ENCODE measurements around the gene S100A4.
"Not testable (repeated sequence)": the region's sequence is repeated elsewhere in the genome, so short reads cannot be mapped to it uniquely, and the experiment has no call there.

S100A4 gene

DNA sequence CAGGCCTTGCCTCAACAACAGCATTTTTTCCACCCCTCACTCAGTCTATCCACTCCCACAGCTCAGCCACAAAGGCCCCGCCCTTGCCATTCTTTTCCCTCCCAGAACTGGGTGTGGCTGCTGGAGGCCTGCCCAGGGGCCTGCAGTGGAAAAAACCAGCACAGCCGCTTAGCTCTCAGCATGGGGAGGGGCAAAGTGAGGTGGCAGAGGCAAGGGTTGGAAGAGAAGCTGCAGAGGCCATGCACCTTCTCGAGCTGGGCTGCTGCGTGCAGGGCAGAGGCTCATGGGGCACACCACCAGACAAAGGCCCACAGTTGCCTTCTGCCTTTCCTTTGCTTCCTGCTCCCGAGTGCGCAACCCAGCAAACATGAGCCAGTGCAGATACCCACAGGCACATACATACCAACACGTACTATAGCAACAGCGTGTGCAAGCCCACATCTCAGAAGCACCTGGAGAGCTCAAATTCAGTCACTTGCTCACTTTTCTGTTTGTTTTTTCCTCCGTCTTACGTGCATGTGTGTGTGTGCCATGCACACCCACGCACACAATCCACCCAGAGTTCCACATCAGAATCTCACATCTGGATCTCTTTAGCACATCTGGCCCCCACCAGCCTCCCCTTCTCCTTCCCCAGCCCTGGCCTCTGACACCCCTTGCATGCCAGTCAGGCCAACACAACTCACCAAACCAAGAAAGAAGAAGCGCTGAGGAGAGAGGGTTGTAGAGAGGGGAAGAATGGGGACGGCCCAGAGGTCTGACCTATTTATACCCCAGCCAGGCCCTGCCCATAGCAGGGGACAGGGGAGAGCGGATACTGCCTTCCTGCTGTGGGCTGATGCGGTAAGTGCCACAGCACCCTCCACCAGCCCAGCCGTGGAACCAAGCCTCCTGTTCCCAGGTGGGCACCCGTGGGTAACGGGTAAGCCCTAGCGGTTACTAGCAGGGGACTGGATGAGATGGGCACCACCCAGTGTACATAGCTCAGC, at the start of gene S100A4:
Gene S100A4, minus strand, starts transcription at position 740 of the 989 bp plus-strand sequence. CDS start 1,012 bp downstream, outside the sequence.
- Histone ChIP-seq H3K4me1 (peaks cover 11% of the 10 kb centered on the region), H3K9me3 (no peaks in the 10 kb centered on the region), H3K4me3 (no peak within 1 kb of the TSS), H3K27me3 (ENCODE audit: low read depth) (no peaks in the 10 kb centered on the region), H3K36me3 (replicated peaks) (no peaks in the 10 kb centered on the region)
- in situ Hi-C loops (cut with MboI; ENCODE audit: low sequenced_read_pairs), result no loop called here
- peak; percentile 96 to 97 for DNase-seq (ENCODE audit: low spot score in 2 of 2)

GRCh38 chr1:153592748-153593147, 47.1 kb upstream of the S100A4 start:
- H3K36me3 ChIP-seq (replicated peaks), result no peaks in the 10 kb centered on the region
- H3K27me3 ChIP-seq (ENCODE audit: low read depth), result no peaks in the 10 kb centered on the region
- in situ Hi-C loops (cut with MboI; ENCODE audit: low sequenced_read_pairs), result no loop called here
- H3K9me3 ChIP-seq, result no peaks in the 10 kb centered on the region
- no peak overlapping the region for H3K4me3 ChIP-seq
- DNase-seq (ENCODE audit: low spot score in 2 of 2), result no peak
- peaks cover 3% of the 10 kb centered on the region; the same call in 1 of the 2 replicates for H3K4me1 ChIP-seq

GRCh38 chr1:153588482-153588881, 42.9 kb upstream of the S100A4 start:
- Histone ChIP-seq H3K4me3 (no peak overlapping the region), H3K27me3 (ENCODE audit: low read depth) (no peaks in the 10 kb centered on the region), H3K9me3 (no peaks in the 10 kb centered on the region), H3K36me3 (replicated peaks) (no peaks in the 10 kb centered on the region), H3K4me1 (peaks cover 3% of the 10 kb centered on the region; the same call in 1 of the 2 replicates)
- no peak for DNase-seq (ENCODE audit: low spot score in 2 of 2)
- in situ Hi-C loops (cut with MboI; ENCODE audit: low sequenced_read_pairs), result no loop called here

DNA sequence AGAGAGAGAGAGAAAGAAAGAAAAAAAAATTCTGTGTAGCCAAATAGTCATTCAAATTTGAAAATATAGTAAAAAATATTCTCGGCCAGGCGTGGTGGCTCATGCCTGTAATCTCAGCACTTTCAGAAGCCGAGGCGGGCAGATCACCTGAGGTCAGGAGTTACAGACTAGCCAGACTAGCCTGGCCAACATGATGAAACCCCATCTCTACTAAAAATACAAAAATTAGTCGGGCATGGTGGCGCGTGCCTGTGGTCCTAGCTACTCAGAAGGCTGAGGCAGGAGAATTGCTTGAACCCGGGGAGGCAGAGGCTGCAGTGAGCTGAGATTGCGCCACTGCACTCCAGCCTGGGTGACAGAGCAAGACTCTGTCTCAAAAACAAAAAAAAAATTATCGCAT, 42.4 kb upstream of the S100A4 start:
- H3K4me1 ChIP-seq; H3K4me3 ChIP-seq; DNase-seq (ENCODE audit: low spot score in 2 of 2); H3K9me3 ChIP-seq; in situ Hi-C loops (cut with MboI; ENCODE audit: low sequenced_read_pairs); H3K36me3 ChIP-seq (replicated peaks); H3K27me3 ChIP-seq (ENCODE audit: low read depth): not testable (repeated sequence)

- in situ Hi-C loops (cut with MboI; ENCODE audit: low sequenced_read_pairs), result no loop called here
- no peak for DNase-seq (ENCODE audit: low spot score in 2 of 2)
- Histone ChIP-seq H3K27me3 (ENCODE audit: low read depth) (no peaks in the 10 kb centered on the region), H3K4me3 (no peak overlapping the region), H3K9me3 (no peaks in the 10 kb centered on the region), H3K4me1 (no peaks in the 10 kb centered on the region), H3K36me3 (replicated peaks) (no peaks in the 10 kb centered on the region)
Observed at GRCh38 chr1:153587314-153587713, 41.7 kb upstream of the S100A4 start.

DNA sequence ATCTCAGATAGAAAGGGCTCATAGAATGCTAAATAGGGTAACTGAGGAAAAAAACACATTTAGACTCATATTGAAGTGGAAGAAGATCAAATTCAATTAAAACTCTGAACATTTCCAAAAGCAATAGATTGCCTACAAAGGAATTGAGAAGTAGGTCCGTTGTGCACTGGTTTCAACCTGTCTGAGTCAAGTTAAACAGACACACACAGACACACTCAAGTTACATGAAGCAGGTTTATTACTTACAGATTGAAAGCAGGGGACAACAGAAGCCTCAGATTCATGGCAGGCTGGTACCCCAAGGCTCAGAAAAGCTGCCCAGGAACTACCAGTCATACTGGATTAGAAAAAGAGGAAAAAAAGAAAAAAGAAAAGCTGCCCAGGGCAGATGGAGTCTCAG, 40.7 kb upstream of the S100A4 start:
- no peaks in the 10 kb centered on the region for H3K4me1 ChIP-seq
- no peaks in the 10 kb centered on the region for H3K27me3 ChIP-seq (ENCODE audit: low read depth)
- H3K9me3 ChIP-seq, result no peaks in the 10 kb centered on the region
- no peak for DNase-seq (ENCODE audit: low spot score in 2 of 2)
- in situ Hi-C loops (cut with MboI; ENCODE audit: low sequenced_read_pairs), result no loop called here
- no peaks in the 10 kb centered on the region for H3K36me3 ChIP-seq (replicated peaks)
- no peak overlapping the region for H3K4me3 ChIP-seq

GRCh38 chr1:153585006-153585405, 39.4 kb upstream of the S100A4 start:
- in situ Hi-C loops (cut with MboI; ENCODE audit: low sequenced_read_pairs), result no loop called here
- H3K36me3 ChIP-seq (replicated peaks), result no peaks in the 10 kb centered on the region
- H3K9me3 ChIP-seq, result no peaks in the 10 kb centered on the region
- H3K27me3 ChIP-seq (ENCODE audit: low read depth), result no peaks in the 10 kb centered on the region
- no peak for DNase-seq (ENCODE audit: low spot score in 2 of 2)
- H3K4me3 ChIP-seq, result no peak overlapping the region
- no peaks in the 10 kb centered on the region for H3K4me1 ChIP-seq

- no peaks in the 10 kb centered on the region for H3K9me3 ChIP-seq
- H3K36me3 ChIP-seq (replicated peaks), result no peaks in the 10 kb centered on the region
- H3K27me3 ChIP-seq (ENCODE audit: low read depth), result no peaks in the 10 kb centered on the region
- H3K4me1 ChIP-seq, result no peaks in the 10 kb centered on the region
- no peak for DNase-seq (ENCODE audit: low spot score in 2 of 2)
- H3K4me3 ChIP-seq, result no peak overlapping the region
- in situ Hi-C loops (cut with MboI; ENCODE audit: low sequenced_read_pairs), result no loop called here
Observed at GRCh38 chr1:153583976-153584375, 38.4 kb upstream of the S100A4 start.

DNA sequence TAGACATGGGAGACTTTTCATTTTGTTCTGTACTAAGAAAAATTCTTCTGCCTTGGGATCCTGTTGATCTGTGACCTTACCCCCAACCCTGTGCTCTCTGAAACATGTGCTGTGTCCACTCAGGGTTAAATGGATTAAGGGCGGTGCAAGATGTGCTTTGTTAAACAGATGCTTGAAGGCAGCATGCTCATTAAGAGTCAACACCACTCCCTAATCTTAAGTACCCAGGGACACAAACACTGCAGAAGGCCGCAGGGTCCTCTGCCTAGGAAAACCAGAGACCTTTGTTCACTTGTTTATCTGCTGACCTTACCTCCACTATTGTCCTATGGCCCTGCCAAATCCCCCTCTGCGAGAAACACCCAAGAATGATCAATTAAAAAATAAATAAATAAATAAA, 37.9 kb upstream of the S100A4 start:
- H3K36me3 ChIP-seq (replicated peaks); H3K27me3 ChIP-seq (ENCODE audit: low read depth); H3K4me3 ChIP-seq; in situ Hi-C loops (cut with MboI; ENCODE audit: low sequenced_read_pairs); H3K9me3 ChIP-seq; H3K4me1 ChIP-seq; DNase-seq (ENCODE audit: low spot score in 2 of 2): not testable (repeated sequence)

DNA sequence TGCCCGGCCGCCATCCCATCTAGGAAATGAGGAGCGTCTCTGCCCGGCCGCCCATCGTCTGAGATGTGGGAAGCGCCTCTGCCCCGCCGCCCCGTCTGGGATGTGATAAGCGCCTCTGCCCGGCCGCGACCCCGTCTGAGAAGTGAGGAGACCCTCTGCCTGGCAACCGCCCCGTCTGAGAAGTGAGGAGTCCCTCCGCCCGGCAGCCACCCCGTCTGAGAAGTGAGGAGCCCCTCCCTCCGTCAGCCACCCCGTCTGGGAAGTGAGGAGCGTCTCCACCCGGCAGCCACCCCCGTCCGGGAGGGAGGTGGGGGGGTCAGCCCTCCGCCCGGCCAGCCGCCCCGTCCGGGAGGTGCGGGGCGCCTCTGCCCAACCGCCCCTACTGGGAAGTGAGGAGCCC, 37.2 kb upstream of the S100A4 start:
- in situ Hi-C loops (cut with MboI; ENCODE audit: low sequenced_read_pairs); H3K9me3 ChIP-seq; H3K36me3 ChIP-seq (replicated peaks); DNase-seq (ENCODE audit: low spot score in 2 of 2); H3K27me3 ChIP-seq (ENCODE audit: low read depth); H3K4me3 ChIP-seq: not testable (repeated sequence)
- peaks cover 10% of the 10 kb centered on the region for H3K4me1 ChIP-seq

DNA sequence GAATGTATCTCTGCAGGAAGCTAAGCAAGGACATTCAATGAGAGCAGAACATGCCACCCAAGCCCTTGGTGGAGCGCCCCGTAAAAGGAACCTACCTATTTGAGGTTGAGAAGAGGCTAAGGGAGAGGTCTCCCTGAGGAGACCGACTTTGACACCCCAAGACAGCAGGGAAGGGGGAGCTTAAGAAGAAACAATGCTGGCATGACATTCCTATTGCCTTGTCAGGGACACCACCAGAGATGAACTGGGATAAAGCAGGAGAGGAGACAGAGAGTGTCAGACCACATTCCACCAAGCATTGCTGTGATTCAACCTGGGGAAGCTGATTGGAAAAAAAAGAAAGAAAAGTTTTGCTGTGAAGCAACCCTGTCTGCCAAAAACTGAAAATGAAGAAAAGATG, 33.3 kb upstream of the S100A4 start:
- no peak overlapping the region for H3K4me3 ChIP-seq
- H3K9me3 ChIP-seq, result no peaks in the 10 kb centered on the region; the same call in 1 of the 2 replicates
- no peak for DNase-seq (ENCODE audit: low spot score in 2 of 2)
- peaks cover 14% of the 10 kb centered on the region for H3K4me1 ChIP-seq
- H3K27me3 ChIP-seq (ENCODE audit: low read depth), result no peaks in the 10 kb centered on the region
- in situ Hi-C loops (cut with MboI; ENCODE audit: low sequenced_read_pairs), result no loop called here
- H3K36me3 ChIP-seq (replicated peaks), result no peaks in the 10 kb centered on the region

GRCh38 chr1:153578490-153578889, 32.9 kb upstream of the S100A4 start:
- Histone ChIP-seq H3K4me1 (peaks cover 14% of the 10 kb centered on the region), H3K27me3 (ENCODE audit: low read depth) (no peaks in the 10 kb centered on the region), H3K9me3 (no peaks in the 10 kb centered on the region; the same call in 1 of the 2 replicates), H3K4me3 (no peak overlapping the region), H3K36me3 (replicated peaks) (no peaks in the 10 kb centered on the region)
- in situ Hi-C loops (cut with MboI; ENCODE audit: low sequenced_read_pairs), result no loop called here
- no peak for DNase-seq (ENCODE audit: low spot score in 2 of 2)

DNA sequence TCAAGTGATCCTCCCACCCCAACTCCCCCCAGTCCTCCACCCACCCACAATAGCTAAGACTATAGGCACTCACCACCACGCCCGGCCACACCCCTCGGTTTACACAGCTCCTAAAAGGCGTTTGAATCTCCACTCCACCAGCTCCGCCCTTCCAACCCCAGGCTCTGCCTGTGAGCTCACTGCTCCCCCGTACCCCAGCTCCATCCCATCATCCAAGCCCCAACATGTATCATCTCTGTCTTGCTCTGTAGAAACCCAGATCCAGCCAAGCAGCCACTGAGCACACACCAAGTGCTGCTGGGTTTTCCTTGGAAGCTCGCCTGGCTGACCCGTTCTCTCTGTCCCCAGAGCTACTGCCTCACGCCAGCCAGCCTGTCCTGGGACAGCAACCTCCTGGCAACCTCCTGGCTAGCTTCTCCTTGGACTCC, 32.0 kb upstream of the S100A4 start:
- no peak overlapping the region for H3K4me3 ChIP-seq
- no peaks in the 10 kb centered on the region for H3K36me3 ChIP-seq (replicated peaks)
- H3K4me1 ChIP-seq, result peaks cover 14% of the 10 kb centered on the region
- in situ Hi-C loops (cut with MboI; ENCODE audit: low sequenced_read_pairs), result no loop called here
- peak in 1 of 2 experiments; percentile 28 for DNase-seq (ENCODE audit: low spot score in 2 of 2)
- H3K27me3 ChIP-seq (ENCODE audit: low read depth), result no peaks in the 10 kb centered on the region
- no peaks in the 10 kb centered on the region; the same call in 1 of the 2 replicates for H3K9me3 ChIP-seq

GRCh38 chr1:153577138-153577537, 31.5 kb upstream of the S100A4 start:
- in situ Hi-C loops (cut with MboI; ENCODE audit: low sequenced_read_pairs), result no loop called here

More at GRCh38 chr1:153577138-153577537, 31.5 kb upstream of the S100A4 start:
- H3K9me3 ChIP-seq, result no peaks in the 10 kb centered on the region; the same call in 1 of the 2 replicates
- no peak overlapping the region for H3K4me3 ChIP-seq
- peaks cover 14% of the 10 kb centered on the region for H3K4me1 ChIP-seq
- no peaks in the 10 kb centered on the region for H3K36me3 ChIP-seq (replicated peaks)
- no peaks in the 10 kb centered on the region for H3K27me3 ChIP-seq (ENCODE audit: low read depth)
- no peak for DNase-seq (ENCODE audit: low spot score in 2 of 2)
